Sciatic nerve (tissue), 2 donors: ENCODE measurements around the gene MMAA. TPM values are rescaled to one million over a fixed set of nuclear protein-coding genes. Genes with fewer than 3 reads are reported as not detected.
"Not testable (repeated sequence)": the region's sequence is repeated elsewhere in the genome, so short reads cannot be mapped to it uniquely, and the experiment has no call there.

Experiments
- ATAC-seq: fragments of 200-7000 bp; cut with Tn5 transposase; one replicate; pipeline ENCODE4 v1.9.1; 2020; ENCODE audit warnings: mild to moderate bottlenecking, moderate library complexity
- DNase-seq: peaks from one replicate; pipeline ENCODE4 v3.0.0-alpha.2; 2020; ENCODE audit warnings: low spot score
- intact Hi-C: fragments of 100-400 bp; cut with DNase I; formaldehyde crosslinking; loops from one replicate; pipeline ENCODE4 v1.14.2; 2022
- total RNA-seq: library from RNA; stranded (reverse); fragmentation: NEBNext Ultra II Directional; extraction: Animal tissue kit (Norgen Biotek cat#: 25700); gene quantifications from one replicate; pipeline ENCODE4 v1.2.1, GENCODE V29; 2021
- donor health status: DM: no; HTN: no; CAD: no.
- donor health status: DM: no; HTN: no; CAD: no.

MMAA gene
- total RNA-seq, 1 donor from 2014 or later: 8.4 TPM

GRCh38 chr4:145691416-145691815 is 72.2 kb downstream of the MMAA start:
- ATAC-seq, DNase-seq, intact Hi-C loops: not testable (repeated sequence)

GRCh38 chr4:145694929-145695328 is 75.7 kb downstream of the MMAA start:
- ATAC-seq (no peak), DNase-seq (no peak)
- intact Hi-C loops: no loop called here

GRCh38 chr4:145697332-145697731 is 78.1 kb downstream of the MMAA start:
- intact Hi-C loops: no loop called here
- DNase-seq: no peak
- no peak for ATAC-seq

GRCh38 chr4:145698507-145698906 is 79.3 kb downstream of the MMAA start:
- ATAC-seq: no peak
- no peak for DNase-seq
- intact Hi-C loops: no loop called here

GRCh38 chr4:145703850-145704497 is 84.8 kb downstream of the MMAA start:
- DNase-seq (no peak), ATAC-seq (no peak)
- intact Hi-C loops: no loop called here

- ATAC-seq: no peak
- no peak for DNase-seq
- intact Hi-C loops: no loop called here
Measured at GRCh38 chr4:145709336-145709735, 90.2 kb downstream of the MMAA start.

Other genes starting within 250 kb of the MMAA start
- gene SMAD1, start 137.5 kb upstream of the MMAA start, total RNA-seq: 37.4 TPM
- not detected for gene C4orf51, start 60.8 kb downstream of the MMAA start, total RNA-seq